Stomach (tissue), 19 donors: Measurements from ENCODE around the gene SGK1. TPM values are rescaled to one million over a fixed set of nuclear protein-coding genes. Genes with fewer than 3 reads are reported as not detected.

Source experiments
- DNase-seq, 2 donors: peaks; one replicate each; pipeline versions ENCODE4 v3.0.0 to v3.0.0-alpha.2; 2013 to 2019
- H3K27ac ChIP-seq, 5 donors: fragments of 200-600 bp in 4 of 5; sonication (generic) in 4 of 5; one replicate each; pipeline ENCODE4 v1.5.1; 2013 to 2019; ENCODE audit warnings: mild to moderate bottlenecking in 1 of 5, moderate library complexity in 1 of 5
- H3K27me3 ChIP-seq, 3 donors: fragments of 200-600 bp; sonication (generic); one replicate each; pipeline ENCODE4 v1.5.1; 2017 to 2019; ENCODE audit warnings: mixed run types in 1 of 3
- H3K36me3 ChIP-seq, 4 donors: fragments of 200-600 bp; sonication (generic); 1 replicate in 3 of 4; 2 replicates in 1 of 4; pipeline ENCODE4 v1.5.1; 2016 to 2019
- H3K4me1 ChIP-seq, 4 donors: fragments of 200-600 bp; sonication (generic); one replicate each; pipeline ENCODE4 v1.5.1; 2016 to 2019
- H3K4me3 ChIP-seq, 4 donors: fragments of 200-600 bp; sonication (generic) in 3 of 4; one replicate each; pipeline ENCODE4 v1.5.1; 2016 to 2019; ENCODE audit warnings: mild to moderate bottlenecking in 1 of 4
- H3K9me3 ChIP-seq, 4 donors: fragments of 200-600 bp; sonication (generic); one replicate each; pipeline ENCODE4 v1.5.1; 2016 to 2019
- CTCF ChIP-seq, 7 experiments: fragments of 450-650 bp in 4 of 7; fragments of 200-600 bp in 3 of 7; sonication (generic) in 3 of 7; IDR thresholded peaks; one replicate each; pipeline ENCODE4 v1.5.1; 2016 to 2019; ENCODE audit warnings: antibody characterized with exemption in 7 of 7, control low read depth in 2 of 7, mild to moderate bottlenecking in 1 of 7
- EP300 ChIP-seq: sonication (generic); formaldehyde crosslinking; IDR thresholded peaks from one replicate; pipeline ENCODE4 v1.6.1; 2017; ENCODE audit warnings: antibody characterized with exemption
- POLR2A ChIP-seq, 4 donors: fragments of 450-650 bp; IDR thresholded peaks; one replicate each; pipeline ENCODE4 v1.6.1; 2016; ENCODE audit warnings: antibody characterized with exemption in 4 of 4, control low read depth in 2 of 4, mild to moderate bottlenecking in 1 of 4, moderate library complexity in 1 of 4
- POLR2AphosphoS5 ChIP-seq, 3 donors: sonication (generic); formaldehyde crosslinking; IDR thresholded peaks; one replicate each; pipeline ENCODE4 v1.6.1; 2016; ENCODE audit warnings: antibody characterized with exemption in 3 of 3
- WGBS, 5 donors: extraction: QIAGEN DNeasy Blood & Tissue Kit in 3 of 5; methylation state at CpG; one replicate each; pipeline versions ENCODE4 v1.1.5 to v1.1.7; 2013 to 2018; 5-methylcytosine and 5-hydroxymethylcytosine counted together
- intact Hi-C: fragments of 100-400 bp; cut with DNase I; formaldehyde crosslinking; loops from one replicate; pipeline ENCODE4 v1.15.1; 2023; ENCODE audit warnings: low total_unique reads
- long read RNA-seq, 10 donors: transcript quantifications; one replicate each; lab custom pipeline, GENCODE V29; 2026
- polyA plus RNA-seq, 3 donors: library from polyadenylated mRNA; stranded (reverse); fragments of 200-250 nt; gene quantifications; one replicate each; pipeline ENCODE4 v1.2.3, GENCODE V29; 2013
- total RNA-seq, 5 donors: library from RNA; depleted of rRNA; stranded (reverse); fragments of >200 nt; gene quantifications; one replicate each; pipeline versions ENCODE4 v1.1.0 to v1.2.3, GENCODE V29; 2014 to 2016
- donor health status: healthy with polysubstance abuse.
- donor health status: Bipolar disorder and iron deficiency.
- donor health status: healthy.

The SGK1 gene
- 100 to 1,000 TPM; 109 to 347 (median 252) TPM for total RNA-seq
- polyA plus RNA-seq = 100 to 1,000 TPM in 2 of 3 donors, 10 to 100 TPM in 1; 72.3 to 131 (median 111) TPM
- long read RNA-seq, donor 1, partial matches to known transcripts = 0 of 1 reads
- long read RNA-seq, donor 1, other reads (novel, unspliced or antisense) = 0 of 1 reads
- long read RNA-seq, donor 2, partial matches to known transcripts = 0 of 4 reads
- long read RNA-seq, donor 2, other reads (novel, unspliced or antisense) = 0 of 4 reads
- long read RNA-seq, donor 3 = 0 reads
- long read RNA-seq, donor 4 = 0 reads
- long read RNA-seq, donor 5, transcript SGK1-201 (12 exons, 2,401 nt) = major isoform, 7 of 9 reads
- long read RNA-seq, donor 5, partial matches to known transcripts = 0 of 9 reads
- long read RNA-seq, donor 5, other reads (novel, unspliced or antisense) = 0 of 9 reads
- long read RNA-seq, donor 6, full-length matches to known transcripts = 3 of 3 reads
- long read RNA-seq, donor 6, partial matches to known transcripts = 0 of 3 reads
- long read RNA-seq, donor 6, other reads (novel, unspliced or antisense) = 0 of 3 reads
- long read RNA-seq, donor 7, partial matches to known transcripts = 0 of 2 reads
- long read RNA-seq, donor 7, other reads (novel, unspliced or antisense) = 0 of 2 reads
- long read RNA-seq, donor 8, partial matches to known transcripts = 0 of 4 reads
- long read RNA-seq, donor 8, other reads (novel, unspliced or antisense) = 0 of 4 reads
- long read RNA-seq, donor 9, full-length matches to known transcripts = 4 of 4 reads
- long read RNA-seq, donor 9, partial matches to known transcripts = 0 of 4 reads
- long read RNA-seq, donor 9, other reads (novel, unspliced or antisense) = 0 of 4 reads
- long read RNA-seq, donor 10, partial matches to known transcripts = 0 of 2 reads
- long read RNA-seq, donor 10, other reads (novel, unspliced or antisense) = 0 of 2 reads

GRCh38 chr6:134317471-134318131, at the start of gene SGK1:
SGK1 (minus strand) TSS chr6:134318112; CDS start chr6:134317460, 652 bp downstream.
- peak in 1 of 2 donors; percentile 66 for DNase-seq

GRCh38 chr6:134363323-134364039, 45.6 kb upstream of the SGK1 start:
- 74 to 80% (median 77%) methylated on average over 2 of the region's 2 CpGs for WGBS, 5 donors
- intact Hi-C loops = no loop called here
- TF ChIP-seq POLR2AphosphoS5 (IDR thresholded peaks at IDR 0.05) (no peak), POLR2A (IDR thresholded peaks at IDR 0.05) (no peak), CTCF (IDR thresholded peaks at IDR 0.05) (no peak), EP300 (no peak)
- H3K4me3 ChIP-seq = no peak overlapping the region
- no peak for DNase-seq
- no peaks in the 10 kb centered on the region for H3K27me3 ChIP-seq
- no peaks in the 10 kb centered on the region for H3K4me1 ChIP-seq
- no peaks in the 10 kb centered on the region for H3K9me3 ChIP-seq
- H3K27ac ChIP-seq = no peak overlapping the region
- no peaks in the 10 kb centered on the region for H3K36me3 ChIP-seq

More at GRCh38 chr6:134317471-134318131, at the start of gene SGK1:
- Histone ChIP-seq H3K27ac (peak within 1 kb of the TSS in 3 of 5 donors; percentile 1 to 37 (median 7)), H3K36me3 (no peaks in the 10 kb centered on the region), H3K4me3 (peak within 1 kb of the TSS; percentile 45 to 58 (median 49)), H3K27me3 (peaks cover 0 to 21% (median 7%) of the 10 kb centered on the region in 3 donors), H3K9me3 (no peaks in the 10 kb centered on the region), H3K4me1 (peaks cover 8 to 18% (median 13%) of the 10 kb centered on the region in 4 donors)
- intact Hi-C loops = no loop called here
- 3% methylated on average over 26 to 33 of the region's 33 CpGs for WGBS, 5 donors
- TF ChIP-seq POLR2A (IDR thresholded peaks at IDR 0.05) (no peak), CTCF (IDR thresholded peaks at IDR 0.05) (no peak), POLR2AphosphoS5 (IDR thresholded peaks at IDR 0.05) (no peak), EP300 (no peak)

GRCh38 chr6:134361011-134361410, 43.1 kb upstream of the SGK1 start:
- Histone ChIP-seq H3K27me3 (no peaks in the 10 kb centered on the region), H3K27ac (no peak overlapping the region), H3K36me3 (no peaks in the 10 kb centered on the region), H3K4me1 (no peaks in the 10 kb centered on the region), H3K9me3 (peaks cover 0 to 5% (median 0%) of the 10 kb centered on the region in 4 donors), H3K4me3 (no peak overlapping the region)
- 95 to 98% (median 97%) methylated on average over 6 of the region's 6 CpGs for WGBS, 5 donors
- TF ChIP-seq EP300 (no peak), POLR2AphosphoS5 (IDR thresholded peaks at IDR 0.05) (no peak), POLR2A (IDR thresholded peaks at IDR 0.05) (no peak)
- no peak for DNase-seq
- intact Hi-C loops = no loop called here

- DNase-seq = no peak
- intact Hi-C loops = no loop called here
- TF ChIP-seq POLR2A (IDR thresholded peaks at IDR 0.05) = no peak
- TF ChIP-seq POLR2AphosphoS5 (IDR thresholded peaks at IDR 0.05) = no peak
- TF ChIP-seq EP300 = no peak
- TF ChIP-seq CTCF (IDR thresholded peaks at IDR 0.05) = no peak
- no peaks in the 10 kb centered on the region for H3K27me3 ChIP-seq
- peaks cover 0 to 11% (median 0%) of the 10 kb centered on the region in 4 donors for H3K9me3 ChIP-seq
- H3K4me1 ChIP-seq = no peaks in the 10 kb centered on the region
- H3K36me3 ChIP-seq = no peaks in the 10 kb centered on the region
- 83 to 90% (median 87%) methylated on average over 2 of the region's 2 CpGs for whole genome bisulfite sequencing, 5 donors
- H3K4me3 ChIP-seq = no peak overlapping the region
- H3K27ac ChIP-seq = no peak overlapping the region
Measured at GRCh38 chr6:134359302-134359701, 41.4 kb upstream of the SGK1 start.
